HG02884 (cell line): ENCODE measurements around the gene G6PC1.

Source experiments
- ATAC-seq: cut with Tn5 transposase; IDR thresholded peaks from one replicate; pipeline ENCODE4 v1.9.1; 2021; ENCODE audit warnings: mild to moderate bottlenecking, moderate library complexity; ENCODE audit not compliant: unreplicated experiment

G6PC1 gene

GRCh38 chr17:42929497-42929844 lies 28.9 kb downstream of the G6PC1 start:
- ATAC-seq = no peak

GRCh38 chr17:42937712-42938596 lies 37.4 kb downstream of the G6PC1 start:
- no peak for ATAC-seq

DNA sequence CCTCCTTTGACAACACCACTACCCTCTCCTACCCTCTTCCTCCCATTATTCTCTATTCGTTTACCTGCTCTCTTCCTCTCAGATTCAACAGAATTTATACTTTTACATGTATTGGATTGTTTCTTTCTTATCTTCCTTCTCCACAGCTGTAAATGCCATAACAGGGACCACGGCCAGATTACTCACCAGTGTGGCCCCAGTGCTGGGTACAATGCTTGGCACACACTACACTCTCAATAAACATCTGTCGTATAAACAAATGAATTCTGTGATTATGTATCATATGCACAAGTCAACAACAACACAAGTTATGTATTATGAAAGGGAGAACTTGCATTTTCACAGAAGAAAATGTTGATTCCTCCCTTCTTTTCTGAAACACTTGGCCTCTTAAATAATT lies 43.6 kb downstream of the G6PC1 start:
- ATAC-seq = no peak

DNA sequence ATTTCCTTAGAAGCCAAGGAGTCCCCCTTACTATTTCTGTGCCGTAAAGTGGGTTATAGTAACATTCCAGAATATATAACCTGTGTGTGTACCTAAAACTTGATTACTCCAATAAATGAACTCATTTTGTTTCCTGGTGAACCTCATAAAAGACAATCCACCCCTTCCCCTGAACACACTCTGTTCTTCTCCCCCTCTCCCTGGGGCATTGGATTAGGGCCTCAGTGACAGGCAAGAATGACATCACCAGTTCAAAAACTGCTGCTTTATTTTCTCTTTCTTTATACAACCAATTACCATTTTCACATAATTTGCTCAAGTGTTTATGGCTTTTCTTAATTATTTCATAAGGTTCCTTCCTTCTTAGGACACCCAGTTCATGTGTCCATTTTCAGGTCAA lies 46.2 kb downstream of the G6PC1 start:
- ATAC-seq = no peak

- no peak for ATAC-seq
These were observed 49.6 kb downstream of the G6PC1 start for GRCh38 chr17:42950044-42950783.
